Measurements from ENCODE around the gene CDC14B.
A peak's percentile ranks its signal among the peaks of the same experiment; 100 is the strongest.
"Not testable (repeated sequence)": the region's sequence is repeated elsewhere in the genome, so short reads cannot be mapped to it uniquely, and the experiment has no call there.

CDC14B gene

DNA sequence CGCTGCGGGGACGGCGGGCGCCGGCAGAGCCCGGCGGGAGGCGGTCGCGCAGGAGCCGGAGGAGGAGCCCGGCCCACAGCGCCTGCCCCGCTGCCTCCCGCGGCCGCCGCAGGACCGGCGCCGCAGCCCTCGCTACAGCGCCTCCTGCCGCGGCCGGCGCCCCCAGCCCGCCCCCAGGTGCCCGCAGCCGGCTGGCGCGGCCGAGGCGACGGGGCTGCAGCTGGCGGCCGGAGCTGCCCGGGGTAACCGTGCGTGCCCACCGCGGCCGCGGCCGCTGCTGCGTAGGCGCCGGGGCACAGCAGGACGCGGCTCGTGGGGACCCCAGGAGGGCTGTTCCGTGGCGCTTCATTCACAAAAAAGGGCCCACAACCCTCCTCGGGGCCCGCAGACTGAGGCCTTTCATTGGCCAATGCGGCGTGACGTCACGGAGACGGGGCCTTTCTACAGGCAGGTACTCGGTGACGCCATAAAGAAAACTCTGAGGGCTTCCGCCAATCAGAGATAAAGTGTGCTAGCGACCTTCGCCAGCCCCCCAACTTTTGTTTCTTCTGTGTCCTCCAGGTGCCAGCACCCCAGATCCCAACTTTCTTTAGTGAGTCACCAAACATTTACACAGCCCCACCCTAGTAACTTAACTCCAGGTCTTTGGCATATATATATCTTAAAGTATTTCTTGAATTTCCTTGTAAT, at the start of gene CDC14B:
Gene CDC14B, minus strand, starts transcription at position 353 of the 690 bp plus-strand sequence. CDS start 465 bp downstream, outside the sequence.
- peak; percentile 21 for DNase-seq (ENCODE audit: low read depth)
- no peak within 1 kb of the TSS for H3K4me3 ChIP-seq (ENCODE audit: low read depth, low read length)
- TF ChIP-seq, protein P1, sequence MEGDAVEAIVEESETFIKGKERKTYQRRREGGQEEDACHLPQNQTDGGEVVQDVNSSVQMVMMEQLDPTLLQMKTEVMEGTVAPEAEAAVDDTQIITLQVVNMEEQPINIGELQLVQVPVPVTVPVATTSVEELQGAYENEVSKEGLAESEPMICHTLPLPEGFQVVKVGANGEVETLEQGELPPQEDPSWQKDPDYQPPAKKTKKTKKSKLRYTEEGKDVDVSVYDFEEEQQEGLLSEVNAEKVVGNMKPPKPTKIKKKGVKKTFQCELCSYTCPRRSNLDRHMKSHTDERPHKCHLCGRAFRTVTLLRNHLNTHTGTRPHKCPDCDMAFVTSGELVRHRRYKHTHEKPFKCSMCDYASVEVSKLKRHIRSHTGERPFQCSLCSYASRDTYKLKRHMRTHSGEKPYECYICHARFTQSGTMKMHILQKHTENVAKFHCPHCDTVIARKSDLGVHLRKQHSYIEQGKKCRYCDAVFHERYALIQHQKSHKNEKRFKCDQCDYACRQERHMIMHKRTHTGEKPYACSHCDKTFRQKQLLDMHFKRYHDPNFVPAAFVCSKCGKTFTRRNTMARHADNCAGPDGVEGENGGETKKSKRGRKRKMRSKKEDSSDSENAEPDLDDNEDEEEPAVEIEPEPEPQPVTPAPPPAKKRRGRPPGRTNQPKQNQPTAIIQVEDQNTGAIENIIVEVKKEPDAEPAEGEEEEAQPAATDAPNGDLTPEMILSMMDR (IDR thresholded peaks at IDR 0.05; ENCODE audit: insufficient read depth, low read depth, low read length, missing control alignments) = no peak

DNA sequence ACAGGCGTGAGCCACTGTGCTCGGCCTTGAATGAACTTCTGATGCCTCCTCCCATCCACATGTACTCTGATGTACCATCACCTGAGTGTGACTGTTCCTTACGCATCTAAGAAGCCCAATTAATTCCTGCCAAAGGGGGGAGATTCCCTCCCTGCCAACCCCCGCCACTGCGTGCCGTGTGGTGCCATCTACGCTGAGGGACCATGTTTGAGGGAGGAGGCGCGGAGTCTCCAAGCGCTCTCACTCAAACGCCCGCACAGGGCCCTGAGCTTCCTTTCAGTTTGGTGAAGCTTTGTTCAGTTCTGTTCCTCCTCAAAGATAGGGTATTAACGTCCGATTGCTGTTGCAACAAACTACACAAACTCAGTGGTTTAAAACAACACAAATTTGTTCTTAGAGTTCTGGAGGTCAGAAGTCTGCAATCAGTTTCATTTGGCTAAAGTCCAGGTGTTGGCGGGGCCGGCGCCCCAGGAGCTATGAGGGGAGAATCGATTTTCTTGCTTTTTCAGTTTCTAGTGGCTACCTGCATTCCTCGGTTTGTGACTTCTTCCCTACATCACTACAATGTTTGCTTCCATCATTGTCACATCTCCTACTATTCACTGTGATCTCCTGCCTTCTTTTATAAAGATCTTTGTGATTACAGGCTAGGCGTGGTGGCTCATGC, 49.4 kb upstream of the CDC14B start:
- TF ChIP-seq, protein P1 (IDR thresholded peaks at IDR 0.05; ENCODE audit: insufficient read depth, low read depth, low read length, missing control alignments) = no peak
- no peak overlapping the region for H3K4me3 ChIP-seq (ENCODE audit: low read depth, low read length)
- DNase-seq (ENCODE audit: low read depth) = no peak

DNA sequence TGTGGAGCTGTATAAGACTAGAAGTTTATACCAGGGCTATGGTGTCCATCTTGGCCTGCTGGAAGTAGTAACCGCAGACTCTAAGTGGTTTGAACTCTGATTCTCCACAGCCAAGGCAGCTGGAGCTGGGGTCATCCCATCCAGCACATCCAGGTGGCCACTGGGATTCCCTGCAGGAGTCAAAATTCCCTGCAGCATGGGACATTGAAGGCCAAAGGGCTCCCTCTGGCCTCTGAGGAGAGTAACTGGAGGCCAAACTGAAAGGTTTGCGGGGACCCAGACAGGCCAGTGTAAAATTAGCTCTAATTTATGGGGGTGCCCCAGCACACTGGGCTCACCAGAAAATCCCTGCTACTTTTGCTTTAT, 47.7 kb upstream of the CDC14B start:
- no peak for DNase-seq (ENCODE audit: low read depth)
- TF ChIP-seq, protein P1 (IDR thresholded peaks at IDR 0.05; ENCODE audit: insufficient read depth, low read depth, low read length, missing control alignments) = no peak
- no peak overlapping the region for H3K4me3 ChIP-seq (ENCODE audit: low read depth, low read length)

DNA sequence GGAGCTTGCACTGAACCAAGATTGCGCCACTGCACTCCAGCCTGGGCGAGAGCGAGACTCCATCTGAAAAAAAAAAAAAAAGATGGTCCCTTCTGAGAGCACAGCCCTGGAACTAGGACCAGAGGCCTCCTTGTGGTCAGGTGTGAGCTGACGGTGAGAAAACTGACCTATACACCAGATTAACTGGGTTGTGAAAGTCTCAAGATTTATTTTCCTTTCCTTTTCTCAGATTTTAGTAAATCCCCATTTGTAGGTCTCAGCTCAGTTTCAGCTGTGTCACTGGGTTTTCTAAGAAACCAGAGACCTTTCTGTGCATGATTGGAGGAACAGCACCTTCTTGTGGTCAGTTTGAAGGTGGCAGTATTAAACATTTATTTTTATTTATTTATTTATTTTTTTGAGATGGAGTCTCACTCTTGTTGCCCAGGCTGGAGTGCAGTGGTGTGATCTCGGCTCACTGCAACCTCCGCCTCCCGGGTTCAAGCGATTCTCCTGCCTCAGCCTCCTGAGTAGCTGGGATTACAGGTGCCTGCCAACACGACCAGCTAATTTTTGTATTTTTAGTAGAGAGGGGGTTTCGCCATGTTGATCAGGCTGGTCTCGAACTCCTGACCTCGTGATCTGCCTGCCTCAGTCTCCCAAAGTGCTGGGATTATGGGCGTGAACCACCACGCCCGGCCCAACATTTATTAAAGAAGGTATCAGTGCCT, 47.2 kb upstream of the CDC14B start:
- DNase-seq (ENCODE audit: low read depth) = peak; percentile 81
- not testable (repeated sequence) for H3K4me3 ChIP-seq (ENCODE audit: low read depth, low read length)
- TF ChIP-seq, protein P1 (IDR thresholded peaks at IDR 0.05; ENCODE audit: insufficient read depth, low read depth, low read length, missing control alignments) = peak; percentile 56

DNA sequence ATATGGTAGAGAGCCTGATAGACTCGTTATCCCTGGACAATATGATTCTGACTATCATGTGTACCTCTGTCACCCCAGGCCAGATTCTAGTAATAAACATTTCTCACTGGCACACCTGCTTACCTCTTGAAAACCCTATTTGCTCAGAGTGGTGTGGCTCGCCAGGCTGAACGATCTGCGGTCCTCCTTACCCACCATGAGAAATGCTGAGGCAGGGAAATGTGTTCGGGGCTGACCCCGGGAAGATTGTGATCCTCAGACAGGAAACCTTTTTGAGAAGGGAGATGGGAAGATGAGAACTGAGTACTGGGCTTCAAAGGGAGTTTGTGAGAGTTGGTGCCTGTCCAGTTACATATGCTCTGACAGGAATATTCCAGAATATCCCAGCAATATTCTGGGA, 46.1 kb upstream of the CDC14B start:
- no peak overlapping the region for H3K4me3 ChIP-seq (ENCODE audit: low read depth, low read length)
- TF ChIP-seq, protein P1 (IDR thresholded peaks at IDR 0.05; ENCODE audit: insufficient read depth, low read depth, low read length, missing control alignments) = no peak

DNA sequence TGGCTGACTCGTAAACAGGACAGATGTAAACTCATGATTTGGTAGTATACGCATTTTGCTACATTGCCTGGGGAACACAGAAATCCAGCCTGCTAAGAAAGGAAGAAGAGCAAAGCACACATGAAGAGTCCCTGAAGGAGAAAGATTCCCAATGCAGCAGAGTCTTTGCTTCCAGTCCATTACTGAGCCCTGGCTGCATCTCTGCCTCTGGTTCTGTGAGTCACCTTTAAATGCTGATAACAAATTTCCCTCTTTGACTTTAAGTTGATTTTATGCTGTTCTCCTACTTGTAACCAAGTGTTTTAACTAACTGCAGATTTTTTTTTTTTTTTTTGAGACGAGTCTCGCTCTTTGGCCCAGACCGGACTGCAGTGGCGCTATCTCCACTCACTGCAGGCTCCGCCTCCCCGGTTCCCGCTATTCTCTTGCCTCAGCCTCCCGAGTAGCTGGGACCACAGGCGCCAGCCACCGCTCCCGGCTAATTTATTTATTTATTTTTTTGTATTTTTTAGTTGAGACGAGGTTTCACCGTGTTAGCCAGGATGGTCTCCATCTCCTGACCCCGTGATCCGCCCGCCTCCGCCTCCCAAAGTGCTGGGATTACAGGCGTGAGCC, 44.0 kb upstream of the CDC14B start:
- no peak overlapping the region for H3K4me3 ChIP-seq (ENCODE audit: low read depth, low read length)
- no peak for DNase-seq (ENCODE audit: low read depth)
- TF ChIP-seq, protein P1 (IDR thresholded peaks at IDR 0.05; ENCODE audit: insufficient read depth, low read depth, low read length, missing control alignments) = no peak

More for the DNA sequence above, 46.1 kb upstream of the CDC14B start:
- DNase-seq (ENCODE audit: low read depth) = no peak

All from GM12865 (cell line).